SU-DHL-6 (cell line): Measurements from ENCODE around the gene NANP.
"Not testable (repeated sequence)": the region's sequence is repeated elsewhere in the genome, so short reads cannot be mapped to it uniquely, and the experiment has no call there.

Experiments used
- H2AFZ ChIP-seq: fragments of 200-600 bp; sonication (generic); 2 replicates; pipeline ENCODE4 v1.6.1; 2014; ENCODE audit warnings: low read depth, mild to moderate bottlenecking, moderate library complexity, mixed read lengths, antibody characterized with exemption, low read length; ENCODE audit not compliant: severe bottlenecking
- H3F3A ChIP-seq: fragments of 200-600 bp; shearing (Covaris generic); 2 replicates; pipeline ENCODE4 v1.6.0; 2016; ENCODE audit warnings: antibody characterized with exemption, mild to moderate bottlenecking; ENCODE audit not compliant: insufficient read depth
- H3K27ac ChIP-seq: fragments of 200-600 bp; sonication (generic); 2 replicates; pipeline ENCODE4 v1.5.1; 2016; ENCODE audit warnings: low read depth, mild to moderate bottlenecking, low read length, moderate library complexity, mixed read lengths
- H3K27me3 ChIP-seq: fragments of 200-600 bp; sonication (generic), shearing (Covaris generic); 2 replicates; pipeline ENCODE4 v1.6.0; 2014; ENCODE audit warnings: mild to moderate bottlenecking, low read length
- H3K36me3 ChIP-seq: fragments of 200-600 bp; sonication (generic); 2 replicates; pipeline ENCODE4 v1.6.1; 2014; ENCODE audit warnings: mild to moderate bottlenecking, low read length, mixed read lengths
- H3K4me2 ChIP-seq: fragments of 300-600, 200-600 bp; shearing (Covaris generic), sonication (generic); 2 replicates; pipeline ENCODE4 v1.6.0; 2014; ENCODE audit warnings: low read length, low read depth, mild to moderate bottlenecking; ENCODE audit not compliant: poor library complexity, severe bottlenecking
- H3K4me3 ChIP-seq: fragments of 200-600 bp; sonication (generic); 2 replicates; pipeline ENCODE4 v1.5.1; 2014; ENCODE audit warnings: antibody characterized with exemption, low read length, mild to moderate bottlenecking, mixed read lengths; ENCODE audit not compliant: insufficient read depth, poor library complexity, severe bottlenecking
- H3K79me2 ChIP-seq: fragments of 200-600 bp; sonication (generic); 2 replicates; pipeline ENCODE4 v1.6.1; 2014; ENCODE audit warnings: mild to moderate bottlenecking, low read length, moderate library complexity; ENCODE audit not compliant: insufficient read depth
- H3K9ac ChIP-seq: fragments of 200-600 bp; sonication (generic); 2 replicates; pipeline ENCODE4 v1.7.0; 2014; ENCODE audit warnings: mild to moderate bottlenecking, low read length
- H3K9me2 ChIP-seq: fragments of 200-600 bp; sonication (generic); replicated peaks from 2 replicates; pipeline ENCODE4 v1.6.1; 2014; ENCODE audit warnings: low read length; ENCODE audit not compliant: insufficient read depth
- H3K9me3 ChIP-seq: fragments of 200-600 bp; sonication (generic); 2 replicates; pipeline ENCODE4 v1.6.1; 2014; ENCODE audit warnings: low read length, mixed read lengths; ENCODE audit not compliant: insufficient read depth
- H4K20me1 ChIP-seq: fragments of 200-600 bp; sonication (generic); 2 replicates; pipeline ENCODE4 v1.6.1; 2014; ENCODE audit warnings: low read depth, mild to moderate bottlenecking, antibody characterized with exemption, low read length, moderate library complexity, mixed read lengths
- EZH2phosphoT487 ChIP-seq: fragments of 200-600 bp; sonication (generic), shearing (Covaris generic); conservative IDR thresholded peaks from 2 replicates; pipeline ENCODE4 v1.6.1; 2018; ENCODE audit warnings: mild to moderate bottlenecking, antibody characterized with exemption, low read length, moderate library complexity, mixed read lengths
- TF ChIP-seq, protein P1 (sequence below): fragments of 200-600 bp; sonication (generic); IDR thresholded peaks from one replicate; pipeline ENCODE4 v1.5.1; 2017; ENCODE audit warnings: antibody characterized with exemption, mild to moderate bottlenecking, low read length, moderate library complexity; ENCODE audit not compliant: insufficient read depth, poor library complexity, severe bottlenecking

The NANP gene

DNA sequence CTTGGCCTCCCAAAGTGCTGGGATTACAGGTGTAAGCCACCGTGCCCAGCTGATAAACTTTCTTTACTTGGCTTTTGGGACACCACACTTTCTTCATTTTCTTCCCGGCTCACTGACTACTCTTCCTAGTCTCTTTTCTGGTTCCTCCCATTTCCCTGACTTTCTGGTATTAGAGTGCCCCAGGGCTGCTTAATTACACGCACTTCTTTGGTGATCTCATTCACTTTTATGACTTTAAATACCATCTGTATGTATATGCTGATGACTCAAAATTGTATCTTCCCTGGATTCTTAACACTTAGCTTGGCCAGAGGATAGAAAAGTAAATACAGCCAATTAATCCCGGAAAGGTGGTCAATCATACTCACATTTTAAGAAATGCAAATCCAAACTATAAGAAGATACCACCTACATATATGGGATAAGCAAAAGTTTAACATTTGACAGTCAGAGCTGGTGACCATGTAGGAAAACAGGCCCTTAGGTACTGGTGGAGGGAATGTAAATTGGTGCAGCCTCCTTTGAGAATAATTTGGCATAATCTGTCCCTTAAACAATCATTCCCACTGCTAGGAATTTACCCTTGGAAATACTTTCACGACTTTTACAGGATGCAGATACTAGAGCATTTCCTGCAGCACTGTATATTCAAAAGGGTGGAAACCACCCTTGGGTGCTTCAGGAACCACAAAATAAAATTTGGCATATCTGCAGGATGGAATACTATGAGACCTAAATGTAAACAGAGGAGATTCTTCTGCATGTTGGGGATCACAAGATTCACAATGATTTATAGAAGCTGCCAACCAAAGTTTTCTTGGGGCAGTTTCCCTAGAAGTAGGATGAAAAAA is 9.4 kb upstream of the NANP start:
- peaks cover 19% of the 10 kb centered on the region; the same call in 1 of the 2 replicates for H3K9me3 ChIP-seq
- no peaks in the 10 kb centered on the region for H3K27me3 ChIP-seq
- peaks cover 37% of the 10 kb centered on the region for H3K36me3 ChIP-seq
- no peak overlapping the region for H3K9ac ChIP-seq
- no peak overlapping the region for H2AFZ ChIP-seq
- no peak overlapping the region for H3K4me3 ChIP-seq
- peaks cover 5% of the 10 kb centered on the region for H3K79me2 ChIP-seq
- no peaks in the 10 kb centered on the region for H4K20me1 ChIP-seq
- H3K9me2 ChIP-seq = no peaks in the 10 kb centered on the region
- no peak overlapping the region for H3K4me2 ChIP-seq
- H3F3A ChIP-seq = no peaks in the 10 kb centered on the region
- no peak overlapping the region for H3K27ac ChIP-seq
- TF ChIP-seq EZH2phosphoT487 = no peak
- TF ChIP-seq, protein P1, sequence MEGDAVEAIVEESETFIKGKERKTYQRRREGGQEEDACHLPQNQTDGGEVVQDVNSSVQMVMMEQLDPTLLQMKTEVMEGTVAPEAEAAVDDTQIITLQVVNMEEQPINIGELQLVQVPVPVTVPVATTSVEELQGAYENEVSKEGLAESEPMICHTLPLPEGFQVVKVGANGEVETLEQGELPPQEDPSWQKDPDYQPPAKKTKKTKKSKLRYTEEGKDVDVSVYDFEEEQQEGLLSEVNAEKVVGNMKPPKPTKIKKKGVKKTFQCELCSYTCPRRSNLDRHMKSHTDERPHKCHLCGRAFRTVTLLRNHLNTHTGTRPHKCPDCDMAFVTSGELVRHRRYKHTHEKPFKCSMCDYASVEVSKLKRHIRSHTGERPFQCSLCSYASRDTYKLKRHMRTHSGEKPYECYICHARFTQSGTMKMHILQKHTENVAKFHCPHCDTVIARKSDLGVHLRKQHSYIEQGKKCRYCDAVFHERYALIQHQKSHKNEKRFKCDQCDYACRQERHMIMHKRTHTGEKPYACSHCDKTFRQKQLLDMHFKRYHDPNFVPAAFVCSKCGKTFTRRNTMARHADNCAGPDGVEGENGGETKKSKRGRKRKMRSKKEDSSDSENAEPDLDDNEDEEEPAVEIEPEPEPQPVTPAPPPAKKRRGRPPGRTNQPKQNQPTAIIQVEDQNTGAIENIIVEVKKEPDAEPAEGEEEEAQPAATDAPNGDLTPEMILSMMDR = no peak

DNA sequence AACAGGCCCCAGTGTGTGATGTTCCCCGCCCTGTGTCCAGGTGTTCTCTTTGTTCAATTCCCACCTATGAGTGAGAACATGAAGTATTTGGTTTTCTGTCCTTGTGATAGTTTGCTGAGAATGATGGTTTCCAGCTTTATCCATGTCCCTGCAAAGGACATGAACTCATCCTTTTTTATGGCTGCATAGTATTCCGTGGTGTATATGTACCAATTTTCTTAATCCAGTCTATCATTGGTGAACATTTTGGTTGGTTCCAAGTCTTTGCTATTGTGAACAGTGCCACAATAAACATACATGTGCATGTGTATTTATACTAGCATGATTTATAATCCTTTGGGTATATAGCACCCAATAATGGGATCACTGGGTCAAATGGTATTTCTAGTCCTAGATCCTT is 6.8 kb upstream of the NANP start:
- not testable (repeated sequence) for H3K4me2 ChIP-seq, H3K79me2 ChIP-seq, H3K9me3 ChIP-seq, H2AFZ ChIP-seq, H3F3A ChIP-seq, H3K9ac ChIP-seq, H3K4me3 ChIP-seq, H3K9me2 ChIP-seq, H4K20me1 ChIP-seq, H3K27me3 ChIP-seq, H3K27ac ChIP-seq
- peaks cover 12% of the 10 kb centered on the region for H3K36me3 ChIP-seq

- H3K9me2 ChIP-seq = no peaks in the 10 kb centered on the region
- no peaks in the 10 kb centered on the region for H3K9me3 ChIP-seq
- no peak overlapping the region for H2AFZ ChIP-seq
- H3K4me3 ChIP-seq = no peak overlapping the region
- TF ChIP-seq EZH2phosphoT487 = no peak
- TF ChIP-seq, protein P1 = no peak
- H3K36me3 ChIP-seq = peaks cover 8% of the 10 kb centered on the region
- no peak overlapping the region for H3K27ac ChIP-seq
- H3K4me2 ChIP-seq = no peak overlapping the region
- no peak overlapping the region for H3K9ac ChIP-seq
- no peaks in the 10 kb centered on the region for H3K27me3 ChIP-seq
- peaks cover 13% of the 10 kb centered on the region for H3K79me2 ChIP-seq
- H4K20me1 ChIP-seq = no peaks in the 10 kb centered on the region
- H3F3A ChIP-seq = no peaks in the 10 kb centered on the region
These were observed 6.1 kb upstream of the NANP start for GRCh38 chr20:25629816-25630499.

DNA sequence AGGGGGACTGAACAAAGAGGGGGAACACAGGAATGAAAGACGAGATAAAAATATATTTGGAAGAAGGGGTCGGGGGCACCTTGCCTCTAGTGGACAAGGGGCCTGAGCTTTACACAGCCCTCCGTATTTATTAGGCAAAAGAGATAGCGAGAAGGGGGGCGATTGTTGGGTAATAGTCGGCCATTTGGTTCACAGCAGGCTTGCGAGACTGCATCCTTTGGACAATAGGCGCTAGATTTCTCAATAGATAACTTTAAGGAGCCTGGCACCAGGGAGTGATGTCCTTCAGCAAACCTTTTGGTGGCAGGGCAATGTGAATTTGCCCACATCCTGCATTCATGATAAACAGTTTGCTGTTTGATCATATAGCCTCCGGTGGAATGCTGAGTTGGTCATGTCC is 3.0 kb upstream of the NANP start:
- H3K36me3 ChIP-seq = no peaks in the 10 kb centered on the region
- H3K27me3 ChIP-seq = no peaks in the 10 kb centered on the region
- no peaks in the 10 kb centered on the region for H3F3A ChIP-seq
- peaks cover 35% of the 10 kb centered on the region for H3K79me2 ChIP-seq
- H2AFZ ChIP-seq = no peak overlapping the region
- H4K20me1 ChIP-seq = no peaks in the 10 kb centered on the region
- no peaks in the 10 kb centered on the region for H3K9me3 ChIP-seq
- no peak overlapping the region for H3K27ac ChIP-seq
- H3K4me2 ChIP-seq = no peak overlapping the region
- H3K4me3 ChIP-seq = no peak overlapping the region
- no peak overlapping the region for H3K9ac ChIP-seq
- H3K9me2 ChIP-seq = no peaks in the 10 kb centered on the region
- no peak for TF ChIP-seq EZH2phosphoT487
- TF ChIP-seq, protein P1 = no peak
